ENCODE results near the gene VPS4A. TPM values are rescaled to one million over a fixed set of nuclear protein-coding genes. Genes with fewer than 3 reads are reported as not detected.
"Not testable (repeated sequence)": the region's sequence is repeated elsewhere in the genome, so short reads cannot be mapped to it uniquely, and the experiment has no call there.

VPS4A gene
- total RNA-seq (2014; rRNA removed; shearing (Covaris generic); ENCODE audit: low replicate concordance): 31.3 and 34.5 TPM in 2 replicates

DNA sequence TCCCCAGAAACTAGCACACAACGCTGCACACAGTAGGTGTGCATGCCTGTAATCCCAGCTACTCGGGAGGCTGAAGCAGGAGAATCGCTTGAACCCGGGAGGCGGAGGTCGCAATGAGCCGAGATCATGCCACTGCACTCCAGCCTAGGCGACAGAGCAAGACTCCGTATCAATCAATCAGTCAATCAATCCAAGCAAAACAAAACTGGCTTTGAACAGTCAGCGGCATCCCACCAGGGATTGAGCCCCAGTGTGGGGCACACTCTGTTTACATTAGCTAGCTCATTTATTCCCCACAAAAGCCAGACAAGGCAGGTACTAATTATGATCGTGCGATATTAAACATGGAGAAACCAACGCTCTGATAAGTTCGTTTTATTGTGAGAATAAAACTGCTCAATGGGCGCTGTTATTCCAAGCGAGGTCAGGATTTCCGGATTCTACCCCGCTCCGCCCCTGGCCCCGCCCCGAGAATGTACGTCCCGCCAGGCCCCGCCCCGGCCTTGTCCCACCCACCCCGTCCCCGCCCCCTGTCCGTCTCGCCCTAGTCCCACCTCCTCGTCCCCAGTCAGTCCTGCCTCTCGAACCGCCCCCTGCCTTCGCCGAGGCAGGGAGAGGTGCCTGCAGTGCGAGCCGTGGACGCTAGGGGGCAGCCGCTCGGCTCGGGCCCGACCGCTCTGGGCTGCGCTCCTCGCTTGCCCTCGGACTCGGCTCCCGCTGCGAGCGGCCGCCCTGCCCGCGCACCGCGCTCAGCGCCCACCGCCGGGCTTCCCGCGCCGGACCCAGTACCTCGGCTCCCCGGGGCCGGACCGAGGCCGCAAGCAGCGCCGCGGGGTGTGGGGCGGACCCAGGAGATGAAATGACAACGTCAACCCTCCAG lies at the start of gene VPS4A:
VPS4A (plus strand) TSS at position 698 of the 880 bp plus-strand sequence; CDS start at position 860, 162 bp downstream.
- Histone ChIP-seq H3K36me3 (peaks cover 15% of the 10 kb centered on the region), H3K9me3 (no peaks in the 10 kb centered on the region), H3K4me3 (peak within 1 kb of the TSS; percentile 71), H3K27me3 (no peaks in the 10 kb centered on the region)
- peak; percentile 85 for DNase-seq

DNA sequence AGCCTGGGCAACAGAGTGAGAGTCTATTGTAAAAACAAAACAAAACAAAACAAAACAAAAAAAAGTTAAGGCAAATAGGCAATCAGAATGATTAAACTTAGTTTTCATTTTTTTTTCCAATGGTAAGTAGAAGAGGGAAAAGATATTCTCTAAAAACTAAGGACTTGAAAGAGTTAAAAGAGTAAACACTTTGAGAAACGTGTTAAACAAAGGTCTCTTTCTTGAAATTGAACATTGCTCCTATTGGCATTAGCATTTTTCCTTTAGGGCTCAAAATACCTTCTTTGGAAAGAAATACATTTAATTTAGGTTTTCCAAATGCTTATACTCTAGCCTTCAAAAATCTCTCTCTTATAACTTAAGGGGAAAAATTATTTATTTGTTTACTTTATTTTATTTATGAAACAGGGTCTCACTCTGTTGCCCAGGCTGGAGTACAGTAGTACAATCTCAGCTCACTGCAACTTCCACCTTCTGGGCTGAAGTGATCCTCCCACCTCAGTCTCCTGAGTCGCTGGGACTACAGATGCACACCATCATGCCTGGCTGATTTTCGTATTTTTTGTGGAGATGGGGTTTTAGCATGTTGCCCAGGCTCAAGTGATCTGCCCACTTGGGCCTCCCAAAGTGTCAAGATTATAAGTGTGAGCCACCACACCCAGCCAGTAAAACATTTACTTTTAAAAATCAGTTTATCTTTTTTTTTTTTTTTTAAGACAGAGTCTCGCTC lies 44.7 kb upstream of the VPS4A start:
- H3K27me3 ChIP-seq: no peaks in the 10 kb centered on the region
- no peak for DNase-seq
- peaks cover 3% of the 10 kb centered on the region for H3K36me3 ChIP-seq
- H3K4me3 ChIP-seq: no peak overlapping the region
- H3K9me3 ChIP-seq: no peaks in the 10 kb centered on the region

DNA sequence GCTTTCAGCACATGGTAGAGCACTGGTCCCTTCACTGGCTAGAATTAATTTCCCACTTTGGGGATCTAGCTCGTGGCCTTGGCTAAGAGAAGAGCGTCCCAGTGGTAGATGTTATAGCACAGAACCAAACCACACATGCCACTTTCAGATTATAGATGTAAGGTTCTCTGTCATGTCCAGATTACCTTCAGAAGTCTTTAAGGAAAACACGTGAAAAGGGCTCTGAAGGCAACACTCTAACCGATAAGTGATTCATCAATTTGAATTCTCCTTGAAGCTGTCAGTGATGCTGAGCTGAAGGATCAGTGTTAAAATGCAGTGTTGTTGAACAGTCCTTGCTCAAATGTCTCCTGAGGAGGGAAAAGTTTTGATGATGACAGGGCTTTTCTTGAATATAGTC lies 43.5 kb upstream of the VPS4A start:
- DNase-seq: no peak
- Histone ChIP-seq H3K27me3 (no peaks in the 10 kb centered on the region), H3K4me3 (no peak overlapping the region), H3K9me3 (no peaks in the 10 kb centered on the region), H3K36me3 (peaks cover 6% of the 10 kb centered on the region)

DNA sequence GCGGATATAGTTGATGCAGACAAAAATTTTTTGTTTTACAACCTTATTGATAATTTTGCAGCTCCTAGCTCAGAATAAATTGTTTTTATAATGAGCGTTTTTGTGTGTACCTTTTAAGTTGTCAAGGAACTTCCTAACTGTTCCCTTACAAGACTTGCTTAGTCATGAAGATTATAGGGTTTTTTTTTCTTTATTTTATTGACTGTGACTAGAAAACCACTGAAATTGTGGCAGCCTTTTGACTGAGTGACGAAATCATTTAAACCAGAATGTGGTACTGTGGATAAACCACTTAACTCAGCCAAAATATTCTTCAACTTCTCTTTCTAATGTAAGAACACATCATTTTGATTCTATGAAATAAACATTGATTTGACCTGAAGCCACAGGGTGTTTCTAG lies 40.8 kb upstream of the VPS4A start:
- Histone ChIP-seq H3K4me3 (no peak overlapping the region), H3K9me3 (no peaks in the 10 kb centered on the region), H3K36me3 (peaks cover 6% of the 10 kb centered on the region), H3K27me3 (no peaks in the 10 kb centered on the region)
- DNase-seq: no peak

DNA sequence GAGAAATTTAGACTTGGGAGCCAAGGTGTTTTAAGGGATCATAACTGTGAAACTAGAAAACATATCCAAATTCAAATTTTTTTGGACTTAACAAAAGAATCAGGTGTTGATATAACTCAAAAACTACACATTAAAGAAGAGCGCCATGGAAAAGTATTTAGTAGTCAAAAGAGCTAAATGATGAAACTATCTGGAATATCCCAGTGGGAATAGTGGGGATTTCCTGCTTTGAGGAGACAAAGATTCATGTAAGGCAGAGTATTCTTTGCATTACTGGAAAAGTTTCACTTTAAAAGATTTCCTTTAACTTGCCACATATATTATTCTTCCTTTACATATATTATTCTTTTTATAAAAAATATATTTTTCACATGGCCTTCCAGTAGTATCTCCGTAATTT lies 40.3 kb upstream of the VPS4A start:
- Histone ChIP-seq H3K36me3 (peaks cover 6% of the 10 kb centered on the region), H3K4me3 (no peak overlapping the region)
- no peak for DNase-seq

DNA sequence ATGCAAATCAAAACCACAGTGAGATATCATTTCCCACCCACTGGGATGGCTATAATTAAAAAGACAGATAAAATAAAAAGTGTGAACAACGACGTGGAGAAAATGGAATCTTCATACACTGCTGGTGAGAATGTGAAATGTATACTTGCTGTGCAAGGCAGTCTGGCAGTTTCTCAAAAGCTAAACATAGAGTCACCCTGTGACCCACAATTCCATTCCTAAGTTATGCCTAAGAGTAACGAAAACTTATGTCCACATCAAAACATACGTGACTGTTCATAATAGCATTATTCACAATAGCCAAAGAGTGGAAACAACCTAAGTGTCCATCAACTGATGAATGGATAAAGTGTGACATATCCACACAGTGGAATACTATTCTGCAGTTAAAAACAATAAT lies 38.1 kb upstream of the VPS4A start:
- H3K9me3 ChIP-seq: no peaks in the 10 kb centered on the region
- peaks cover 6% of the 10 kb centered on the region for H3K36me3 ChIP-seq
- no peaks in the 10 kb centered on the region for H3K27me3 ChIP-seq
- H3K4me3 ChIP-seq: no peak overlapping the region
- DNase-seq: no peak

More for the DNA sequence above, 40.3 kb upstream of the VPS4A start:
- H3K27me3 ChIP-seq: no peaks in the 10 kb centered on the region
- H3K9me3 ChIP-seq: no peaks in the 10 kb centered on the region

DNA sequence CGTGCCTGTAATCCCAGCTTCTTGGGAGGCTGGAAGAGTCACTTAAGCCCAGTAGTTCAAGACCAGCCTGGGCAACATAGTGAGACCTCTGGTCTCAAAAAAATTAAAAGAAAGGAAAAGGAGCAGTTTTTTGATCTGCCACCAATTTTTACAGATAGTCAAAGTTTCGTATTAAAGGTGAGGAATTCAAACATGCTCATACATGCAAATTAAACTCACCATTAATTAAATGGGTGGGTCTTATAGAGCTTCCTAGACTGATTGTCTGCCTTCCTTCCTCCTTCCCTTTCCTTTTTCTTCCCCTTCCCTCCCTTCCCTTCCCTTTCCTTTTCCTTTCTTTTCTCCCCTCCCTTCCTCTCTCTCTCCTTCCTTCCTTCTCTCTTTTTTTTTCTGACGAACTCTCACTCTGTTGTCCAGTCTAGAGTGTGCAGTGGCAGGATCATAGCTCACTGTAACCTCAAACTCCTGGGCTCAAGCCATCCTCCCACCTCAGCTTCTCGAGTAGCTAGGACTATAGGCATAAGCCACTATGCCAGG lies 36.4 kb upstream of the VPS4A start:
- H3K9me3 ChIP-seq: no peaks in the 10 kb centered on the region
- no peaks in the 10 kb centered on the region for H3K27me3 ChIP-seq
- no peak overlapping the region for H3K4me3 ChIP-seq
- H3K36me3 ChIP-seq: peaks cover 6% of the 10 kb centered on the region
- peak; percentile 9 for DNase-seq

DNA sequence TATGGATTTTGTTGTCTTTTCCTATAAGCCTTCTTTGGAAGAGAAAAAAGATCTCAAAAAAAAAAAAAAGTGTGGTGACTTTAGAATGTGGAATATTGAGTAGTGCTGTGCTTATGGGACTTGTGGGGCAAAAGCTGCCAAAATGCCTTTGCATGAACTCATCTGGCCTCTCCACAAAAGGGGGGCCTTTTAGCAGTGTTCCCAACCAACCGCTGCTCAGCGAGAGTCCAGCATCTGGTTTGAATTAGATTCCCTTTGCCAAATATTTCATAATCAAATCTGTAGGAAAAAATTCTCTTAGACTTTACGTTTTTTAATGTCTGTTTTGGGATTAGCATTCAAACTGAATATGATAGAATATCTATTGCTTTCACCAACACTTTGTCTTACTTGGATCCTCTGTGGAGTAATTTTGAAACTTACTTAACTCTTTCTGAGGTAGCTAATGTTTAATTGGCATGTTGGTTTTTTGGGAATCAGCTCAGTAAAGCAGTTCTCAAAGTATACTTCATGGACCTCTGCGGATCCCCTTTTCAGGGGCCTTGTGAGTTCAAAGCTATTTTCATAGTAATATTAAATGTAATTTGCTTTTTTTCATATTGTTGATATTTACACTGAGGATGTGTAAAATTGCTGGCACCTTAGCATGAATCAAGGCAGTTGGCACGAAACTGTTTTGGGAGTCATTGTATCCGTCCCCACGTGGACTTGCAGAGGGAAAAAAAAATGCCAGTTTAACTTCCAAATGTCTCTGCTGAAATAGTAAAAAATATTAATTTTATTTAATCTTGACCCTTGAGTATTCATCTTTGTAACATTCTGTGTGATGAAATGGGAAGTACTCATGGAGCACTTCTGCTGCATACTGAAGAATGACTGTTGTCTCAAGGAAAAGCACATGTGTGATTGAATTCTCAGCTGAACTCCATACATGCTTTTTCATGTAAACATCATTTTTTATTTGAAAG lies 34.7 kb upstream of the VPS4A start:
- no peaks in the 10 kb centered on the region for H3K27me3 ChIP-seq
- H3K4me3 ChIP-seq: no peak overlapping the region
- peak; percentile 87 for DNase-seq

DNA sequence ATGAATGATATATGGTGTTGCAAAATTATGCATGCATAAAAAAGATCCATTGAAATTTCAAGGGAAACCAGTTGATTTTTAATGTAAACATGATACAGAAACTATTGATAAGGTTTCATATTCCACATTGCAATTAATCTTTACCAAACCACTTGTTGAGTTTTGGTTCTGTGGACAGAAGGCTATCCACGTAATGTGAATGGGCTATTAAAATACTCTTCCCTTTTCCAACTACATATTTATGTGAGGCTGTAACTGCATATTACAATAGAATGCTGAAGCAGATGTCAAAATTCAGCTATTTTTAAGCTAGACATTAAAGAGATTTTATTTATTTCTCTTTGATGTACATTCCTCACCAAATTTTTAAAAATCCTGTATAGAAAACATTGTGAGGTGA lies 33.7 kb upstream of the VPS4A start:
- no peak for DNase-seq
- Histone ChIP-seq H3K4me3 (no peak overlapping the region), H3K27me3 (no peaks in the 10 kb centered on the region), H3K36me3 (no peaks in the 10 kb centered on the region; the same call in 1 of the 2 replicates), H3K9me3 (no peaks in the 10 kb centered on the region)

More for the DNA sequence above, 34.7 kb upstream of the VPS4A start:
- peaks cover 3% of the 10 kb centered on the region for H3K36me3 ChIP-seq
- no peaks in the 10 kb centered on the region for H3K9me3 ChIP-seq

DNA sequence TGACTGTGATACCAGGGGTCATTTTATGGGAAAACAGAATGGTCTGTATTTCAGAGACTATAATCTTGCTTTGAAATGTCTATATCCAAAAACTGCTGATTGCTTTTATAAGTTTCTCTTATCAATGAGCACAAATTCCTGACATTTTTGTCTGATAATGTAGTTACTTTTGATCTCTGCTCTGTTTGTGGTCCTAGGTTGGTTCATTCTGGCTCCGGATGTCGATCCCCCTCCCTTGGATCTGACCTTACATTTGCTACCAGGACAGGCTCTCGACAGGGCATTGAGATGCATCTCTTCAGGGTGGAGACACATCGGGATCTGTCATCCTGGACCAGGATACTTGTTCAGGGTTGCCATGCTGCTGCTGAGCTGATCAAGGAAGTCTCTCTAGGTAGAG lies 27.3 kb upstream of the VPS4A start:
- Histone ChIP-seq H3K36me3 (peaks cover 11% of the 10 kb centered on the region), H3K9me3 (no peaks in the 10 kb centered on the region), H3K4me3 (no peak overlapping the region), H3K27me3 (no peaks in the 10 kb centered on the region)
- no peak for DNase-seq

DNA sequence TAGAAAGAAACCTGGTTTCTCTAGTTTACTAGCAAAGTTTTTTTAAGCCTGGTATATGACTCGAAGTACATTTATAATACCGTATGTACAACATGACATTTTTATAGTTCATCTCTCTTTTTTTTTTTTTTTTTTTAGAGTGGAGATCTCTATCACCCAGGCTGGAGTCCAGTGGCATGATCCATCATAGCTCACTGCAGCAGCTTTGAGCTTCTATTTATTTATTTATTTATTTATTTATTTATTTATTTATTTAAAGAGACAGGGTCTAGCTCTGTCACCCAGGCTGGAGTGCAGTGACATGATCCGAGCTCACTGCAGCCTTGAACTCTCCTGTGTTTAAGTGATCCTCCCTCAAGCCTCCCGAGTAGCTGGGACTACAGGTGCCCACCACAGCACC lies 25.9 kb upstream of the VPS4A start:
- Histone ChIP-seq H3K27me3 (no peaks in the 10 kb centered on the region), H3K36me3 (peaks cover 11% of the 10 kb centered on the region), H3K4me3 (no peak overlapping the region), H3K9me3 (no peaks in the 10 kb centered on the region)
- DNase-seq: no peak

DNA sequence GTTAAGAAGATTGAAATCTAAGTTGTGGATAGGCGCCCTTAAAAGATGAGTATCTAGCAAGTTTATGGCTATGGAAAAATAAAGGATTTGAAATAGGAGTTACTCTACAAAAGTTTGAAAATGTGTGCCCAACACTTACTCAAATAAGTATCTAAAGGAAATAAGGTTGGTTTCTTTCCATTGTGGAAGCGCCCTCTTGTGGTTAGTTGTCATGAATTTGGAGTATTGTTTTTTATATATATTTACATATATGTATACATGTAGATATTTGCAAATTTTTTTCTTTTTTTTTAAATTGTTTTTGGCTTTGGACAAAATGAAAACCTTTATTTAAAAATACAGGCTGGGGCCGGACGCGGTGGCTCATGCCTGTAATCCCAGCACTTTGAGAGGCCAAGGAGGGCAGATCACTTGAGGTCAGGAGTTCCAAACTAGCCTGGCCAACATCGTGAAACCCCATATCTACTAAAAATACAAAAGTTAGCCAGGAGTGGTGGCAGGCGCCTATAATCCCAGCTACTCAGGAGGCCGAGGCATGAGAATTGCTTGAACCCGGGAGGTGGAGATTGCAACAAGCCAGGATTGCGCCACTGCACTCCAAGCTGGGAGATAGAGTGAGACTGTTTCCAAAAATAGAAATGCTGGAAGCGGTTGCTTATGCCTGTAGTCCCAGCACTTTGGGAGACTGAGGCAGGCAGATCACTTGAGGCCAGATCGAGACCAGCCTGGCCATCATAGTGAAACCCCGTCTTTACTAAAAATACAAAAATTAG lies 24.0 kb upstream of the VPS4A start:
- no peaks in the 10 kb centered on the region for H3K9me3 ChIP-seq
- DNase-seq: no peak
- H3K27me3 ChIP-seq: no peaks in the 10 kb centered on the region

DNA sequence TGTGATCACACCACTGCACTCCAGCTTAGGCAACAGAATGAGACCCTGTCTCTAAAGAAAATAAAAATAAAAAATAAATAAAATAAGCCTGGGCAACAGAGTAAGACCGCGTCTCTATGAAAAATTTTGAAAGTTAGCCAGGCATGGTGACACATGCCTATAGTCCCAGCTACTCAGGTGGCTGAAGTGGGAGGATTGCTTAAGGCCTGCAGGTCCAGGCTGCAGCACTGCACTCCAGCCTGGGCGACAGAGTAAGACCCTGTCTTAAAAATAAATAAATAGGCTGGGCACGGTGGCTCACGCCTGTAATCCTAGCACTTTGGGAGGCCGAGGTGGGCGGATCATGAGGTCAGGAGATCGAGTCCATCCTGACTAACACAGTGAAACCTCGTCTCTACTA lies 19.5 kb upstream of the VPS4A start:
- not testable (repeated sequence) for H3K9me3 ChIP-seq, H3K27me3 ChIP-seq, H3K36me3 ChIP-seq, H3K4me3 ChIP-seq, DNase-seq

More for the DNA sequence above, 24.0 kb upstream of the VPS4A start:
- H3K36me3 ChIP-seq: peaks cover 11% of the 10 kb centered on the region
- no peak overlapping the region for H3K4me3 ChIP-seq

DNA sequence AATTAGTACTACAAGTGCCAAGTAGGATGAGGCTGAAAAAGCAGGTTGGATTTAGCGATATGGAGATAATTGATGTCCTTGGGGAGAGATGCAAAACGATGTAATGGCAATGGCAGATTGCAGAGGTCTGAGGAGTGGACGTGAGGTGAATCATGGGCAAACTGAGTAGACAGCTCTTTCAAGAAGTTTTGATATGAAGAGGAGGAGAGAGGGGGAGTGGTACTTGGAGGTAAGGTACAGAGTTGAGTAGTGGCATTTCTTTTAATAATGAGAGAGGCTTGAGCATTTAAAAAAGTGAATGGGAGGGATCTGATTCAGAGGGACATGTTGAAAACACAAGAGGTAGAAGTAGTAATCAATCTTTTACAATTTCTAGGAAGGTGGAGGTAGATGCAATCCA lies 17.7 kb upstream of the VPS4A start:
- no peak for DNase-seq
- Histone ChIP-seq H3K9me3 (no peaks in the 10 kb centered on the region), H3K36me3 (peaks cover 3% of the 10 kb centered on the region), H3K4me3 (no peak overlapping the region), H3K27me3 (no peaks in the 10 kb centered on the region)

DNA sequence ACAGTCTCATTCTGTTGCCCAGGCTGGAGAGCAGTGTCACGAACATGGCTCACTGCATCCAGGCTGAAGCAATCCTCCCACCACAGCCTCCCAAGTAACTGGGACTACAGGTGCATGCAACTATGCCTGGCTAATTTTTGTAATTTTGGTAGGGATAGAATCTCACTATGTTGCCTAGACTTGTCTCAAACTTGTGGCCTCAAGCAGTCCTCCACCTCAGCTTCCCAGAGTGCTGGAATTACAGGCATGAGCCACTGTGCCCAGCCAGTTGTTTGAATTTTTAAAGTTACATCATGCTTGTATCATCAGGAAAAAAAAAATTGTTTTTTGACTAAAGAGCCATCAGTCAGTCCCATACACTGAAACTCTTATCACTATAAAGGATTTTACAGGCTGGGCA lies 17.1 kb upstream of the VPS4A start:
- Histone ChIP-seq H3K27me3 (no peaks in the 10 kb centered on the region), H3K36me3 (no peaks in the 10 kb centered on the region; the same call in 1 of the 2 replicates), H3K4me3 (no peak overlapping the region), H3K9me3 (no peaks in the 10 kb centered on the region)
- DNase-seq: no peak

DNA sequence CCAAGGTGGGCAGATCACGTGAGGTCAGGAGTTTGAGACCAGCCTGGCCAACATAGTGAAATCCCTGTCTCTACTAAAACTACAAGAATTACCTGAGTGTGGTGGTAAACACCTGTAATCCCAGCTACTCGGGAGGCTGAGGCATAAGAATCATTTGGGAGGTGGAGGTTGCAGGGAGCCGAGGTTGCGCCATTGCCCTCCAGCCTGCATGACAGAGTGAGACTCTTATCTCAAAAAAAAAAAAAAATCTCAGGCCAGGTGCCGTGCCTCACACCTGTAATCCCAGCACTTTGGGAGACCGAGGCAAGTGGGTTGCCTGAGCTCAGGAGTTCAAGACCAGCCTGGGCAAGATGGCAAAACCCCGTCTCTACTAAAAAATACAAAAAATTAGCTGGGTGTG lies 14.4 kb upstream of the VPS4A start:
- H3K9me3 ChIP-seq, H3K36me3 ChIP-seq, DNase-seq, H3K27me3 ChIP-seq, H3K4me3 ChIP-seq: not testable (repeated sequence)
